K562 (cell line): Measurements from ENCODE around the gene PADI4. TPM values are rescaled to one million over a fixed set of nuclear protein-coding genes. Genes with fewer than 3 reads are reported as not detected.
A peak's percentile ranks its signal among the peaks of the same experiment; 100 is the strongest.

ENCODE experiments used
- ATAC-seq: fragments of 200-7000 bp; cut with Tn5 transposase; 3 replicates; pipeline ENCODE4 v1.9.1; 2020; ENCODE audit warnings: moderate library complexity
- BruUV-seq: library from RNA; stranded (reverse); fragments of 400-500 nt; replicated peaks from 2 replicates; lab custom pipeline; 2021; lab: Mats Ljungman, UMichigan
- CTCF ChIA-PET: fragments of 300-600 bp; formaldehyde crosslinking; extraction: SDS; loops from one replicate; lab custom pipeline; 2021; ENCODE audit warnings: low intra/inter-chr PET ratio; lab: Yijun Ruan, JAX
- POLR2A ChIA-PET: fragments of 300-600, 350-650 bp; sonication (Branson Sonifier 250); formaldehyde crosslinking; extraction: SDS; loops from one replicate; lab custom pipeline; 2021; ENCODE audit warnings: antibody characterized with exemption, inconsistent platforms; lab: Yijun Ruan, JAX
- DNase-seq, 4 experiments: peaks; one replicate each; pipeline versions ENCODE4 v3.0.0 to v3.0.0-alpha.2; 2011 to 2018; ENCODE audit warnings: low spot score in 3 of 4, mixed read lengths in 3 of 4; ENCODE audit errors: extremely low read depth in 1 of 4
- FAIRE-seq: peaks from 2 replicates; lab custom pipeline; 2011; peaks lifted over from hg19 to GRCh38; lab: Jason Lieb, UNC
- H2AFZ ChIP-seq: 2 replicates; pipeline ENCODE4 v1.6.0; 2011; ENCODE audit warnings: low read depth, low read length, control low read depth, inconsistent platforms
- H3K27ac ChIP-seq: fragments of 200-600 bp; 3 replicates; pipeline ENCODE4 v1.8.0; 2011; ENCODE audit warnings: low read depth, mild to moderate bottlenecking, control low read depth, inconsistent platforms, low read length, moderate library complexity, mixed read lengths; ENCODE audit errors: extremely low read depth
- H3K27me3 ChIP-seq, 2 experiments: fragments of 300-600 bp in 1 of 2; 2 replicates in 1 of 2; 3 replicates in 1 of 2; pipeline versions ENCODE4 v1.6.0 to v1.8.0; 2011; ENCODE audit warnings: inconsistent platforms in 2 of 2, low read length in 2 of 2, mild to moderate bottlenecking in 1 of 2, mixed read lengths in 1 of 2, moderate library complexity in 1 of 2; ENCODE audit not compliant: control insufficient read depth in 2 of 2, insufficient read depth in 2 of 2
- H3K36me3 ChIP-seq: fragments of 300-600 bp; 3 replicates; pipeline ENCODE4 v1.8.0; 2011; ENCODE audit warnings: mild to moderate bottlenecking, low read length, inconsistent platforms; ENCODE audit not compliant: control insufficient read depth, insufficient read depth
- H3K4me1 ChIP-seq, 2 experiments: fragments of 200-600 bp in 1 of 2; replicated peaks in 1 of 2; 2 replicates in 1 of 2; 3 replicates in 1 of 2; pipeline versions ENCODE4 v1.5.1 to v1.8.0; 2011; ENCODE audit warnings: inconsistent platforms in 2 of 2, low read length in 2 of 2, mild to moderate bottlenecking in 1 of 2, mixed read lengths in 1 of 2, moderate library complexity in 1 of 2; ENCODE audit not compliant: control insufficient read depth in 2 of 2, insufficient read depth in 2 of 2
- H3K4me2 ChIP-seq: 2 replicates; pipeline ENCODE4 v1.6.1; 2011; ENCODE audit warnings: low read length, control low read depth, inconsistent platforms, mixed read lengths; ENCODE audit not compliant: insufficient read depth
- H3K4me3 ChIP-seq: fragments of 200-600 bp; sonication (generic), shearing (Covaris generic); 2 replicates; pipeline ENCODE4 v1.5.1; 2016; ENCODE audit warnings: control low read depth, inconsistent platforms
- H3K79me2 ChIP-seq: fragments of 200-600 bp; 3 replicates; pipeline ENCODE4 v1.8.0; 2011; ENCODE audit warnings: low read length, inconsistent platforms; ENCODE audit not compliant: control insufficient read depth, insufficient read depth
- H3K9ac ChIP-seq, 2 experiments: 2 replicates each; pipeline versions ENCODE4 v1.6.0 to v1.6.1; 2011; ENCODE audit warnings: low read depth in 2 of 2, low read length in 2 of 2, control low read depth in 1 of 2, inconsistent platforms in 1 of 2, mild to moderate bottlenecking in 1 of 2, mixed read lengths in 1 of 2; ENCODE audit not compliant: insufficient read depth in 1 of 2
- H3K9me1 ChIP-seq: one replicate; pipeline ENCODE4 v1.6.0; 2011; ENCODE audit warnings: inconsistent platforms, mild to moderate bottlenecking, low read length, moderate library complexity; ENCODE audit not compliant: control insufficient read depth, insufficient read depth
- H3K9me3 ChIP-seq: replicated peaks from 2 replicates; pipeline ENCODE4 v1.5.1; 2011; ENCODE audit warnings: low read depth, low read length, inconsistent platforms; ENCODE audit not compliant: control insufficient read depth, insufficient read depth
- H4K20me1 ChIP-seq: replicated peaks from 2 replicates; pipeline ENCODE4 v1.6.1; 2011; ENCODE audit warnings: low read length, inconsistent platforms, mixed read lengths; ENCODE audit not compliant: control insufficient read depth, insufficient read depth
- BCOR ChIP-seq: fragments of 450-650 bp; IDR thresholded peaks from 2 replicates; pipeline ENCODE4 v1.6.1; 2016
- HCFC1 ChIP-seq: IDR thresholded peaks from 2 replicates; pipeline ENCODE4 v1.6.1; 2012; ENCODE audit warnings: low read depth, low read length, improper control_type of control experiment
- KDM1A ChIP-seq, 2 experiments: fragments of 450-650 bp; IDR thresholded peaks; 2 replicates each; pipeline ENCODE4 v1.6.1; 2016; ENCODE audit warnings: mild to moderate bottlenecking in 2 of 2
- MCM2 ChIP-seq: fragments of 450-650 bp; IDR thresholded peaks from 2 replicates; pipeline ENCODE4 v1.6.1; 2017; ENCODE audit warnings: low read depth, mild to moderate bottlenecking
- MGA ChIP-seq: fragments of 450-650 bp; IDR thresholded peaks from 2 replicates; pipeline ENCODE4 v1.6.1; 2016; ENCODE audit warnings: mild to moderate bottlenecking, moderate library complexity
- POLR2G ChIP-seq: fragments of 200-400 bp; formaldehyde crosslinking; IDR thresholded peaks from 2 replicates; pipeline ENCODE4 v1.6.1; 2017; ENCODE audit warnings: low read depth, mild to moderate bottlenecking, antibody characterized with exemption, low read length, moderate library complexity
- RBM25 ChIP-seq: fragments of 200-400 bp; formaldehyde crosslinking; IDR thresholded peaks from 2 replicates; pipeline ENCODE4 v1.6.1; 2018; ENCODE audit warnings: low read length, low read depth, moderate library complexity; ENCODE audit not compliant: severe bottlenecking
- ZBTB12 ChIP-seq: fragments of 250-450 bp; sonication (Bioruptor Pico); IDR thresholded peaks from 2 replicates; pipeline ENCODE4 v1.4.0; 2020
- ZFPM2 ChIP-seq: fragments of 250-450 bp; sonication (Bioruptor Pico); IDR thresholded peaks from 2 replicates; pipeline ENCODE4 v1.5.1; 2022; ENCODE audit warnings: mild to moderate bottlenecking
- WGBS: fragments of 100-300 bp; shearing (Covaris generic); methylation state at CpG from one replicate; pipeline ENCODE4 v1.1.6; 2016; ENCODE audit warnings: low coverage, mixed read lengths; ENCODE audit not compliant: insufficient coverage; ENCODE audit errors: missing lambda C conversion rate; 5-methylcytosine and 5-hydroxymethylcytosine counted together
- in situ Hi-C: fragments of 300-500 bp; cut with MboI; formaldehyde crosslinking; loops from 4 replicates; pipeline ENCODE4 v1.15.0; 2018; ENCODE audit warnings: inconsistent platforms, mixed read lengths
- intact Hi-C: fragments of 100-400 bp; cut with micrococcal nuclease; formaldehyde crosslinking; loops from 2 replicates; pipeline ENCODE4 v1.14.2; 2022
- polyA plus RNA-seq, 8 experiments: library from polyadenylated mRNA; depleted of rRNA in 4 of 8; stranded (reverse) in 5 of 8; unstranded in 3 of 8; fragments of >200 nt; fragmentation: Nextera tagmentation in 2 of 8; fragmentation: Illumina TruSeq in 1 of 8; extraction: Ambion mirVana in 2 of 8; extraction: Trizol in 1 of 8; gene quantifications; 2 replicates each; pipeline versions ENCODE4 v1.2.1 to v1.2.3, GENCODE V29; 2011 to 2014; ENCODE audit warnings: inconsistent platforms in 1 of 8, missing spikeins in 1 of 8
- total RNA-seq, 7 experiments: library from RNA; depleted of rRNA in 6 of 7; stranded (reverse); fragments of >200 nt in 6 of 7; fragmentation: Illumina TruSeq in 2 of 7; extraction: Trizol in 2 of 7; gene quantifications; 2 replicates each; pipeline versions ENCODE4 v1.2.1 to v1.2.3, GENCODE V29; 2011 to 2021; ENCODE audit warnings: low replicate concordance in 1 of 7
- TF ChIP-seq, protein P1 (sequence below): fragments of 250-450 bp; sonication (Bioruptor Pico); IDR thresholded peaks from 2 replicates; pipeline ENCODE4 v1.5.0; 2021

Gene PADI4
- total and polyA plus RNA-seq, 9 of the 15 experiments (the other 6 are each of a cell fraction or from before 2014, with no cell fraction given): 0.22 to 0.33 TPM; not detected in 7

DNA sequence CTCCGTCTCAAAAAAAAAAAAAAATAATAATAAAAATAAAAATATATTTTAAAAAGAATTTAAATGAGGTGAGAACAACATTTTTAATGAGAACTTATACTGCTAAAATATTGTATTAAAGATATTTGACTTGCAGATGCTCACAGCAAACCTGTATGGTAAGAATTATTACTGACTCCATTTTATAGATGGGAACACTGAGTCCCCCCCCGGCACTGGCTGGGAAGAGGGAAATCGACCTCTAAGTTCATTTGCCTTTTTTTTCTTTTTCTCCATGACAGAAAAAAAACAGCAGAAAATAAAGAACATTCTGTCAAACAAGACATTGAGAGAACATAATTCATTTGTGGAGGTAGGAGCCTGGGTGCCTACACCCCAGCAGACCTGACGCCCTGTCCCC is 50.6 kb downstream of the PADI4 start:
- POLR2A ChIA-PET: interaction anchor here (0.6 to 1.0 kb wide), 2 partner anchors 11 to 46 kb away, joined by 3 read pairs; no protein-coding TSS in a partner anchor
- CTCF ChIA-PET: no interaction called here
- intact Hi-C loops: no loop called here
- peak; percentile 20 to 64; a peak in 2 of 4 replicates for TF ChIP-seq KDM1A (IDR thresholded peaks at IDR 0.05)
- TF ChIP-seq HCFC1: no peak
- TF ChIP-seq, protein P1, sequence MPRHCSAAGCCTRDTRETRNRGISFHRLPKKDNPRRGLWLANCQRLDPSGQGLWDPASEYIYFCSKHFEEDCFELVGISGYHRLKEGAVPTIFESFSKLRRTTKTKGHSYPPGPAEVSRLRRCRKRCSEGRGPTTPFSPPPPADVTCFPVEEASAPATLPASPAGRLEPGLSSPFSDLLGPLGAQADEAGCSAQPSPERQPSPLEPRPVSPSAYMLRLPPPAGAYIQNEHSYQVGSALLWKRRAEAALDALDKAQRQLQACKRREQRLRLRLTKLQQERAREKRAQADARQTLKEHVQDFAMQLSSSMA (CRISPR knock-in tag): no peak
- TF ChIP-seq RBM25: peak; percentile 93
- peak; percentile 92 for TF ChIP-seq BCOR
- TF ChIP-seq ZFPM2 (CRISPR knock-in tag): no peak
- TF ChIP-seq MCM2: no peak
- TF ChIP-seq ZBTB12 (CRISPR knock-in tag): no peak
- TF ChIP-seq MGA: no peak
- no peak for TF ChIP-seq POLR2G

More for the DNA sequence above, 50.6 kb downstream of the PADI4 start:
- in situ Hi-C loops: no loop called here
- H3K4me3 ChIP-seq: no peak overlapping the region
- no peaks in the 10 kb centered on the region for H3K9me1 ChIP-seq
- peaks cover 2 to 23% of the 10 kb centered on the region in 2 experiments; a peak in 4 of 5 replicates for H3K27me3 ChIP-seq
- H3K27ac ChIP-seq: no peak overlapping the region
- no peaks in the 10 kb centered on the region for H3K79me2 ChIP-seq
- peaks cover 16 to 20% of the 10 kb centered on the region in 2 experiments; a peak in 4 of 5 replicates for H3K4me1 ChIP-seq
- DNase-seq (no peak), ATAC-seq (no peak), FAIRE-seq (no peak)
- peak overlapping the region; percentile 5; the same call in 1 of the 2 replicates for H2AFZ ChIP-seq
- 0 out of 4 replicates have a peak overlapping the region, but pooled peaks of 1 of the 2 experiments have one; percentile 47 for H3K9ac ChIP-seq
- H4K20me1 ChIP-seq: no peaks in the 10 kb centered on the region
- H3K36me3 ChIP-seq: no peaks in the 10 kb centered on the region
- WGBS: 73% methylated on average over 3 of the region's 4 CpGs
- no TSS peak for BruUV-seq
- H3K4me2 ChIP-seq: no peak overlapping the region
- no peaks in the 10 kb centered on the region for H3K9me3 ChIP-seq
